MCF 10A (cell line): ENCODE data around the gene TEAD3. TPM values are rescaled to one million over a fixed set of nuclear protein-coding genes. Genes with fewer than 3 reads are reported as not detected.
"Not testable (repeated sequence)": the region's sequence is repeated elsewhere in the genome, so short reads cannot be mapped to it uniquely, and the experiment has no call there.

Experiments
- BruUV-seq: library from RNA; stranded (reverse); fragments of 400-500 nt; replicated peaks from 2 replicates; lab custom pipeline; 2021; lab: Mats Ljungman, UMichigan
- CTCF ChIA-PET: fragments of 300-600 bp; sonication (Branson Sonifier 250); formaldehyde crosslinking; extraction: SDS; loops from one replicate; lab custom pipeline; 2021; ENCODE audit warnings: antibody characterized with exemption, inconsistent platforms; lab: Yijun Ruan, JAX
- POLR2A ChIA-PET: fragments of 300-600, 350-650 bp; sonication (Branson Sonifier 250); formaldehyde crosslinking; extraction: SDS; loops from one replicate; lab custom pipeline; 2020; ENCODE audit warnings: antibody characterized with exemption, inconsistent platforms; lab: Yijun Ruan, JAX
- DNase-seq: peaks from one replicate; pipeline ENCODE4 v3.0.0-alpha.2; 2018; ENCODE audit not compliant: unreplicated experiment
- H3K27ac Mint-ChIP-seq: one replicate; pipeline ENCODE4 v1.8.0; 2022; ENCODE audit warnings: mild to moderate bottlenecking, low read depth, mixed read lengths; ENCODE audit not compliant: unreplicated experiment
- H3K27me3 Mint-ChIP-seq: one replicate; pipeline ENCODE4 v1.8.0; 2022; ENCODE audit warnings: mixed read lengths; ENCODE audit not compliant: insufficient read depth, unreplicated experiment
- H3K36me3 Mint-ChIP-seq: one replicate; pipeline ENCODE4 v1.8.0; 2022; ENCODE audit warnings: mild to moderate bottlenecking, moderate library complexity, mixed read lengths; ENCODE audit not compliant: insufficient read depth, unreplicated experiment
- H3K4me1 Mint-ChIP-seq: one replicate; pipeline ENCODE4 v1.8.0; 2022; ENCODE audit warnings: mixed read lengths; ENCODE audit not compliant: insufficient read depth, unreplicated experiment
- H3K4me3 Mint-ChIP-seq: one replicate; pipeline ENCODE4 v1.8.0; 2022; ENCODE audit warnings: mild to moderate bottlenecking, moderate library complexity, mixed read lengths; ENCODE audit not compliant: unreplicated experiment
- H3K9me3 Mint-ChIP-seq: one replicate; pipeline ENCODE4 v1.8.0; 2022; ENCODE audit warnings: mixed read lengths; ENCODE audit not compliant: unreplicated experiment
- intact Hi-C: fragments of 100-400 bp; cut with micrococcal nuclease; formaldehyde crosslinking; loops from 2 replicates; pipeline ENCODE4 v1.14.1; 2022
- total RNA-seq: library from RNA; stranded (reverse); gene quantifications from 2 replicates; pipeline ENCODE4 v1.2.3, GENCODE V29; 2022
- TF ChIP-seq, protein P1 (sequence below): fragments of 200-600 bp; IDR thresholded peaks from one replicate; pipeline ENCODE4 v1.8.0; 2022; ENCODE audit warnings: antibody characterized with exemption, mild to moderate bottlenecking; ENCODE audit not compliant: unreplicated experiment

The TEAD3 gene
- total RNA-seq, 1 experiment from 2014 or later, result 11.1 TPM

DNA sequence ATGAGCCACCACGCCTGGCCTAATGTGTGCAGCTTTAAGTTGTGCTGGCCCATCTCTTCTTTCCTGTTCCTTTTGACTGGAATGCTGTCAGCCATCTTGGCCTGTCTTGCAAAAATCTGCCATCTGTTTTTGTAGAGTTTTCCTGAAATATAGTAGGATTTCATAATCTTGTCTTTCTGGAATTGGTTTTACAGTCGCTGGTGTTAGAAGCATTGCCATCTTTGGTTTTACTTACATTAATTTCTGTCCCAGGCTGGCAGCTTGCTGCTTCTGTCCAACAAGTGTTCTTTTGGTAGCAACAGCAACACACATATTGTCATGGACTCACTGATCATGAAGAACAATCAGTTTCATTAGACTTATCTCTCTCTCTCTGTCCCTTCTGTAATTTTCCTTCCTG, 45.0 kb upstream of the TEAD3 start:
- no peaks in the 10 kb centered on the region for H3K36me3 Mint-ChIP-seq
- peaks cover 14% of the 10 kb centered on the region for H3K9me3 Mint-ChIP-seq
- no peak for DNase-seq
- intact Hi-C loops, result no loop called here
- H3K27ac Mint-ChIP-seq, result no peak overlapping the region
- H3K4me1 Mint-ChIP-seq, result peaks cover 12% of the 10 kb centered on the region
- ChIA-PET CTCF (interaction anchor here (1.8 kb wide), 1 partner anchor 10 kb away, joined by 7 read pairs; no protein-coding TSS in a partner anchor), POLR2A (interaction anchor here (1.0 to 1.1 kb wide), 2 partner anchors 11 to 19 kb away, joined by 3 read pairs; no protein-coding TSS in a partner anchor)
- TF ChIP-seq, protein P1, sequence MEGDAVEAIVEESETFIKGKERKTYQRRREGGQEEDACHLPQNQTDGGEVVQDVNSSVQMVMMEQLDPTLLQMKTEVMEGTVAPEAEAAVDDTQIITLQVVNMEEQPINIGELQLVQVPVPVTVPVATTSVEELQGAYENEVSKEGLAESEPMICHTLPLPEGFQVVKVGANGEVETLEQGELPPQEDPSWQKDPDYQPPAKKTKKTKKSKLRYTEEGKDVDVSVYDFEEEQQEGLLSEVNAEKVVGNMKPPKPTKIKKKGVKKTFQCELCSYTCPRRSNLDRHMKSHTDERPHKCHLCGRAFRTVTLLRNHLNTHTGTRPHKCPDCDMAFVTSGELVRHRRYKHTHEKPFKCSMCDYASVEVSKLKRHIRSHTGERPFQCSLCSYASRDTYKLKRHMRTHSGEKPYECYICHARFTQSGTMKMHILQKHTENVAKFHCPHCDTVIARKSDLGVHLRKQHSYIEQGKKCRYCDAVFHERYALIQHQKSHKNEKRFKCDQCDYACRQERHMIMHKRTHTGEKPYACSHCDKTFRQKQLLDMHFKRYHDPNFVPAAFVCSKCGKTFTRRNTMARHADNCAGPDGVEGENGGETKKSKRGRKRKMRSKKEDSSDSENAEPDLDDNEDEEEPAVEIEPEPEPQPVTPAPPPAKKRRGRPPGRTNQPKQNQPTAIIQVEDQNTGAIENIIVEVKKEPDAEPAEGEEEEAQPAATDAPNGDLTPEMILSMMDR, result no peak
- no peak overlapping the region for H3K4me3 Mint-ChIP-seq
- no TSS peak for BruUV-seq
- H3K27me3 Mint-ChIP-seq, result no peaks in the 10 kb centered on the region

DNA sequence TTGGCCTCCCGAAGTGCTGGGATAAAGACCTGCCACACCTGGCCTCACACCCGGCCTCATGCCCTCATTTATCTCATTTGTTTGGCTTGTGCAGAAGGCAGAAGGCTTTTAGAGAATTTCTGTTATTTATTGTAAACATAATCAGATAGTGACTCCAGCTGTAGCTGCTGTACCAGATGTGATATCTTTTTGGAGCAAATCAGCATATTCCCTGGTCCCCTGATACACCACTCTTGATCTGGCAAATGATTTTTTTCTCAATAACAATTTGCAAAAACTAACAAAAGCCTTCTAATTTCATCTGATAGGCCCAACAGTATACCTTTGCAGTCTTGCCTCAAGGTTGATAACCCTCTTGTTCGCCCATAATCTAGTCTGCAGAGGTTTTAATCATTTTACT, 42.3 kb upstream of the TEAD3 start:
- TF ChIP-seq, protein P1, result no peak
- no peak overlapping the region for H3K27ac Mint-ChIP-seq
- intact Hi-C loops, result no loop called here
- CTCF ChIA-PET, result interaction anchor here (0.7 to 1.8 kb wide), 3 partner anchors 13 to 19 kb away, joined by 3 to 6 read pairs (median 4); no protein-coding TSS in a partner anchor
- H3K9me3 Mint-ChIP-seq, result peaks cover 14% of the 10 kb centered on the region
- H3K27me3 Mint-ChIP-seq, result peaks cover 8% of the 10 kb centered on the region
- BruUV-seq, result no TSS peak
- no peaks in the 10 kb centered on the region for H3K36me3 Mint-ChIP-seq
- POLR2A ChIA-PET, result no interaction called here
- no peak overlapping the region for H3K4me3 Mint-ChIP-seq
- DNase-seq, result no peak
- no peaks in the 10 kb centered on the region for H3K4me1 Mint-ChIP-seq

DNA sequence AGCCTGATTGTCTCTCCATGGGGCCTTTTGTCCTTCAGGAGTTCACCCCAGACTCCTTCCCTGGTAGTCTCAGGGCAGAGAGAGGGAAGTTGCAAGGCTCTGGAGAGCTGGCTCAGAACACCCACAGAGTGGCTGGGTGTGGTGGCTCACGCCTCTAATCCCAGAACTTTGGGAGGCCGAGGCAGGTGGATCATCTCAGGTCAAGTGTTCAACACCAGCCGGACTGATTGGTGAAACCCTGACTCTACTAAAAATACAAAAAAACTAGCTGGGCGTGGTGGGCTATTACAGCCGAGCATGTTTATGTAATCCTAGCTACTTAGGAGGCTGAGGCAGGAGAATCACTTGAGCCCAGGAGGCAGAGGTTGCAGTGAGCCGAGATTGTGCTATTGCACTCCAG, 39.0 kb upstream of the TEAD3 start:
- CTCF ChIA-PET, result interaction anchor here (1.2 to 1.8 kb wide), 2 partner anchors 16 to 201 kb away, joined by 6 to 8 read pairs; no protein-coding TSS in a partner anchor
- peaks cover 12% of the 10 kb centered on the region for H3K27me3 Mint-ChIP-seq
- BruUV-seq, H3K27ac Mint-ChIP-seq, H3K4me3 Mint-ChIP-seq, H3K9me3 Mint-ChIP-seq, H3K4me1 Mint-ChIP-seq, DNase-seq, H3K36me3 Mint-ChIP-seq, POLR2A ChIA-PET, intact Hi-C loops: not testable (repeated sequence)

DNA sequence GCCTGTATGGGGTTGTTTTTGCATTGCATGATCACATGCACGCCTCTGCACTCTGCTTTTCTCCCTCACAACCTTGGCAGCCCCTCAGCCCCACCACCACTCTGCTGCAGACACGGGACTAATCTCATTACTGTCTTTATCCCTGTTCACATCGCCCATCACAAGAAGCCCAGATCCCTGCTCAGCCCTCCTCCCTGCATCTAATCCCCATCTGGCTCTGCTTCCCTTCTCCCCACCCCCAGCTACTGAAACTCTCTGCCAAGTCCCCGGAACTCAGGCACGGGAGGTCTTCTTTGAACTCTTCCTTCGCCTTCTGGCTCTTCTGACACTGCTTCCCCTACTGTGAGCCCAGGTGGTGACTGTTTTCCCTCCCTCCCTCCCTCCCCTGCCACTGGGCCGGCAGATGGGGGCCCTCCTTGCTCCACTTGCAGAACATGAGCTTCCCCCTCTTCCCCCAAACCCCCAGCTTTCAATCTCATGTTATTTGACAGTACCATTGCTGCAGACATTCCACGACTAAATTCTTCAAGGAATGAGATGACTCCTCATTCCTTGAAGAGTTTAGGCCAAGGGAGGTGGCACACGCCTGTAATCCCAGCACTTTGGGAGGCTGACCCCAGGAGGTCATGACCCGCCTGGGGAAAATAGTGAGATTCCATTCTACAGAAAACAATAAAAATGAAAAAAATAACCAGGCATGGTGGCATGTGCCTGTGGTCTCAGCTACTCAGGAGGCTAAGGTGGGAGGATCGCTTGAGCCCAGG, 37.7 kb upstream of the TEAD3 start:
- Mint-ChIP-seq H3K4me1 (no peaks in the 10 kb centered on the region), H3K27ac (no peak overlapping the region), H3K36me3 (no peaks in the 10 kb centered on the region), H3K27me3 (peaks cover 12% of the 10 kb centered on the region), H3K9me3 (no peaks in the 10 kb centered on the region), H3K4me3 (no peak overlapping the region)
- no TSS peak for BruUV-seq
- ChIA-PET CTCF (interaction anchor here (2.6 kb wide), 1 partner anchor 17 kb away, joined by 8 read pairs; no protein-coding TSS in a partner anchor), POLR2A (no interaction called here)
- TF ChIP-seq, protein P1, result no peak
- DNase-seq, result no peak
- intact Hi-C loops, result no loop called here
